Fibroblast of skin of abdomen (primary cell): ENCODE results near the gene GHRH.

Source experiments
- DNase-seq: peaks from one replicate; pipeline ENCODE4 v3.0.0-alpha.2; 2013

Gene GHRH

DNA sequence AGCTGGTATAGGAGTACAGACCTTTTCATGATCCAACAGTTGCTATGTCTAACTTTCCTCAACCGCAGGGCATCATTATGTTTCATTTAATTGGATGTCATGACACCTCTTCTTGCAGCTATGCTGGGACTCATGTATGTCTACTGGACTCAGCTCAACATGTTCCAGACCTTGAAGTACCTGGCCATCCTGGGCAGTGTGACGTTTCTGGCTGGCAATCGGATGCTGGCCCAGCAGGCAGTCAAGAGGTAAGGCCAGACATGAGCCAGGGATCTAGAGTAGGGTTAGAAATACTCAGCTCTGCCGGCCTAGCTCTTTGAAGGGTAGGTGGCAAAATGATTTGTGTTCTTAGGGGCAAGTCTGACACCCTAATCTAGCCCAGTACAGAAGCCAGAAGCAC is 25.2 kb downstream of the GHRH start:
- DNase-seq = no peak

DNA sequence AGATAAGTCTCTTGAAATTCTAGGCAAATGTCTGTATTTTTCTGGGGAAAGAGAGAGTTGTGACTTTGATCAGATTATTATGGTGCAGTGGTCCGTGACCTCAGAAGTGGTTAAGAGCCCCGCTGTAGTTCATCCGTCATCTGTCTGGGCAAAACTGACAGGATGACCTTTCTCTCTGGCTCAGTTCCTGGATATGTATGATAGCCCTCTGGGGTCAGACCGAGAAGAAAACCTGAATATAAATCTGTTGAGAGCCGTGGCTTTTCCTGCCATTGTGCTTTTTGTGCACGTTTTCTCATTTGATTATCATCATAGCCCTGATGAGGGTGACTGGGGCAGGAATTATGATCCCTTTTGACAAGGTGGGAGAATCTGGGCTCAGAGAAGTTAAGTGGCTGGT is 26.5 kb downstream of the GHRH start:
- no peak for DNase-seq

DNA sequence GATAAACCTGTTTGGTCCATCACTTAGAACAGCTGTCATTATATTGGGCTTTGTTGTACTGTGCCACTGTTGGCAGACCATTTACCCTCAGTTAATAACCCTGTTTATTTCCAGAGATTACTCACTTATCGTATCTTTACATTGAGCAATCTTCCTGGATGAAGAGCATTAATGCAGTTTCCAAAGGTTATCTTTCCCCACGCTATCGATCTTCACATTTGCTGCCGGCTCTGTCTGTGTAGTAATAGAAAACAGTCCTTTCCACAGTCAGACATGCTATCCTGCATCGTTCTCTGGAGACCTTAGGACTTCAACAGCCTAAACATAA is 27.4 kb downstream of the GHRH start:
- no peak for DNase-seq

DNA sequence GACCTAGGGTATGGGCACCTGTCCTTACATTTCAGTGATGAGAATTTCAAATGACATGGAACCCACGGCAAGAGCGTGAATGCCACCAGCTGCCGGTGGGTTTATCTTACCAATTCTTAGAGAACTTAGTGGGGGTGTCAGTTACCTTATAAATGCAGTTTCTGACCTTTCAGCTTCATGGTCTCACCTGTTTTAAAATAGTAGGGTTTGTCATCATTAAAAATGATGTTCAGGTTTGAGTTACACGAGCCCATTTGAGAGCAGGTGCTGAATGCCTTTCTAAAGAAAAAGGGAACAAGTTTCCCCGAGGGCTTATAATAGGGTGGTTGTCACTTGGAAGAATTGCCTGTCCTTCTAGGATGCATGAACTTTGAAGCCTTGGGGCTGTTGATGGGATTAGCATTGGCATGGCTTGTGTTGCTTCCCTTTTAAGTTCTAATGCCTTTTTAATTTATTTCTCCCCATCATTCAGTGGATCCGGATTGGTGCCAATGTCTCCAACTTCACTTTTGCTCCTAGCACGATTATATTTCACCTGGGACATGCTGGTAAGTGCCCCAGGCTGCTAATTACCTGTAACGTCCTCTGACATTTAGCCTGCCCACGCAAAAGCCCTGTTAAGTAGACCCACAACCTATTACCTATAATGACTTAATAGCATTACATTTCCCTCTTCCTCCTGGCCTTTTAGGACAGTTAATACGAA is 27.9 kb downstream of the GHRH start:
- no peak for DNase-seq

DNA sequence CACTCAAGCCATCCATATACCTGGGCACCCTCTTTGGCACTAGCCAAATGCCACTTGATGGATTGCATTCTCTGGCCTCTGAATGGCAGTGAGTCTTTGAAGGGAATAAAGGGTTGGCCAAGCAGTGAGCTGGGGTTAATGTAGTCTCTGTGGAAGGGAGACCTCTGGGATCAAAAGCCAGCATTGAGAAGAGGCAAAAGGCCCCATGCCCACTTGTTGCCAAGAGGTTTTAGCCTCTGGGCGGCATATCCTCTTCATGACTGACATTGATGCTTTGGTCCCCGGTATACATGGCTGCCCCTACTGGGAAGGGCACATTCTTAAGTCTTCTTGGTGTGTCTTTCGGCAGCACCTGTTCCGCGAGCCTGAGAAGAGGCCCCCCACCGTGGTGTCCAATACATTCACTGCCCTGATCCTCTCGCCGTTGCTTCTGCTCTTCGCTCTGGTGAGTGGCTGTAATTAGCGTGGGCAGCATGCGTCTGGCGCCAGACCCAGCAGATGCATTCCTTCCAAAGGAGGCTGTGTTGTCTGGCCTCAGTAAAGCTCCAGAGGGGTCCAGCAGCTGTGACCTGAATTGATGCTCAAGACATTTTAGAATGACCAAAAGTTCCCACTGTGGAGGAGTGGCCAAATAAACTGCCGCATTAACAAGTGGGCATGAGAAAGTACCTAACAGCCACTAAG is 29.5 kb downstream of the GHRH start:
- DNase-seq = no peak

DNA sequence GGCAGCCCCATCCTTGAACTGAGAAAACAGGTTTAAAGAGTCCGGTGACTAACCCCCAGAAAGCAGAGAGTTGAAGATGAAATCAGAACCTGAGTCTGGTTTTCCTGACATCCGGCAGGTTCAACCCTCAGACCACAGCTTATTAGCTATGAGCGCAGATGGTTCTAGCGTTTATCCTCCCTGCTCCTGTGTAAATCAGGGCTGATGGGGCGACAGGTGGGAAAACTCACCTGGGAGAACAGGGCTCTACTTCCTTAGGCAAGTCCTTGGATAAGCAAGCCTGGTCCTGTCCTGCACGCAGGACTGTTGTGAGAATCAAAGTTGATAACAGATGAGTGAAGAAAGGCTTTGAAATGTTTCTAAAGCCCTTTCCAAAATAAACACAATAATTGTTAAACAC is 31.4 kb downstream of the GHRH start:
- no peak for DNase-seq

DNA sequence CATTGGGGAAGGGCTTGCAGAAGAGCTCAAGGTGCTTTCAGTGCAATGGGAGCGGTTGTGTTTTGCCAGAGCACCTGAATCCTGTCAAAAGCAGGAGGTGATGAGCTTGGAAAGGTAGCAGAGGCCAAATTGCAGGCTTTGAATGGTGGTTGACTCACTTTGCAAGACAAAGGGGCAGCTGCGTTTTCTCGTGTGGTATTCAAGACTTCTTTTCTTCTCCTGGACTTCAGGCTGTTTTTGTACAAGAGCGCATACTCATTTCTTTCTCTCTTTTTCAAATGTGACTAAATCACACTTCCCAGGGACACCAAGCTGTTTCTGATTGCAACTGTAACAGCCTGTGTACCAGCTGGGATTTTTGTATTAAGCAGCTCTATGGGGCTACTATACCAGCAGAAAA is 32.3 kb downstream of the GHRH start:
- DNase-seq = no peak

DNA sequence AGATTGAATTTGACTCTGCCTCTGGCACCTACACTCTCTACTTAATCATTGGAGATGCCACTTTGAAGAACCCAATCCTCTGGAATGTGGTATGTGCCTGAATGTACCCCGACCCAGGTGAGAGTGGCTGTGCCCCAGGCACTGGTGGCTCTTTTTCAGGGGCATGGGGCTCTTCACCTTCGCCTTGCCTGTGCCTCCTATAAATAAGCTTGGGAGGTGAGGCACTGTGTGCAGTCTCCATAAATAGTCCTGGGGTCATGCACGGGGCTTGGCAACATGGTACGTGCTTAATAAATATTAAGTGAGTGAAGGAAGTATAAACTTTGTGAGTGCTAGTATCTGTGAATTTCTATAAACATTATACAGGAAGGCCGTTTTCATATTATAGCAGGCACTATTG is 33.0 kb downstream of the GHRH start:
- no peak for DNase-seq

DNA sequence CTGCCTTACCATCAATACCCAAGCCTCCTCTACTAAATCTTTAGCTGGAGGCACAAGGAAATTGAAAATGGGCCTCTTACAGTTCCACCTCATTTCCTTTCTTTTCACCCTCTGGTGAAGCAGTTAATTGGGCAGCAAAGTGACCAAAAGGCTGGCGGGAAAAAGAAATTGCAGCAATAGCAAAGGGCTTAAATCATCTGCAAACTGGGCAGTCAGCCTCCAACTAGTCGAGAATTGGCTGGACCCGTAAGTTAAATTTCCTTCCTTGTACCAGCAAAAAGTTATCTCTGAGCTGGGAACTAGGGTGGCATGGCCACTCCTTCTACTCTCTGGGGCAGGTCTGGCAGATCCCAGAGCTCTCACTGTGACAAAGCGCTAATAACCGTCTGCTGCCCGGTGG is 33.5 kb downstream of the GHRH start:
- DNase-seq = no peak

DNA sequence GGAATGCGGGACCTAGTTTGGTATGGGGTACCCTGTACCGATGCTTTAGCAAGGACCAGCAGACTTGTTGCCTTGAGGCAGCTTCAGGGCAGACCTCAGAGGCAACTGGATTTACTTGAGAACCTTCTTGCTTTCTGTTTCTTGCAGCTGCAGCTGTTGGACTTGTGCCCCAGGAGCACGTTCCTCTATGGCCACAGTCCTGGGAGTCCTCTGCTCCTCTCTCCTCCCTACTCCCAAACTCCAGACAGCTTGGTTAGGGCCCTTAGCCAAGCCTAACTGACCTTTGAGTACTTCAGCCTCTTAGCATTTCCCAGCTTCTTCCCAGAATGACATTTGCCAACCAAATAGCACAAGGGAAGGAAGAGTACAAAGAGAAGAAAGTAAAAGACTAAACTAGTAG is 34.7 kb downstream of the GHRH start:
- no peak for DNase-seq

DNA sequence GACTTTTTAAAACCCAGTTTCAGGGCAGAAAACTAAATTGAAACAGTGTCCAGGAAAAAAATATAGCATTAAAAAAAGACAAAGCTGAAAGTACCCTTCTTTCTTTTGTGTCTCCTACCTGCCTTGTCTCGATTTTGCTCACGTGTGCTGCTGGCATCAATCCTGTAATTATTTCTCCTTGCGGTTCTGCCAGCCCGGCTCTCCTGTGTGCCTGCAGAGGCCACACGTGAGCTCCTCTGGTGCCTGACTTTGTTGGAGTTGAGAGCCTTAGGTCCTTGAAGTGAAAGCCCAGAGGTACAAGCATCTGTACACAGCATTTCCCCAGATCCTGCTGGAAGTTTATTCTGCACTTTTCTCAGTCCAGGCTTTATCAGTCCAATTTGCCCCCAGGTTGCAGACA is 36.5 kb downstream of the GHRH start:
- no peak for DNase-seq

DNA sequence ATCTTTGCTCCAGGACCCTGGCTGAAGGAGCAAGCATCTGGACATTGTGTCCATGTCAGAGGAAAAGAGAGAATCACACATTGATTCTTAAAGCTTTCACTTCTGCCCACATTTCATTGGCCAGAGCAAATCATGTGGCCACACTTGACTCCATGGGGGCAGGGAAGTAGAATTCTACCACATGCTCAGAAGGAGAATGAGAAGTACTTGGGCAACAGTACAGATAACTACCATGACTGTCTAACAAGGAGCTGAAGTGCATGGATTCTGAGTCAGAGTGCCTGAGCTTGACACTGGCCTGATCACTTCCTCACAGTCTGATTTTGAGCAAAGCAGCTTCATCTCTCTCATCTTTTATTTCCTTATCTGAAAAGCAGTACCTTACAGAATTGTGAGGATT is 38.6 kb downstream of the GHRH start:
- DNase-seq = peak; percentile 85

DNA sequence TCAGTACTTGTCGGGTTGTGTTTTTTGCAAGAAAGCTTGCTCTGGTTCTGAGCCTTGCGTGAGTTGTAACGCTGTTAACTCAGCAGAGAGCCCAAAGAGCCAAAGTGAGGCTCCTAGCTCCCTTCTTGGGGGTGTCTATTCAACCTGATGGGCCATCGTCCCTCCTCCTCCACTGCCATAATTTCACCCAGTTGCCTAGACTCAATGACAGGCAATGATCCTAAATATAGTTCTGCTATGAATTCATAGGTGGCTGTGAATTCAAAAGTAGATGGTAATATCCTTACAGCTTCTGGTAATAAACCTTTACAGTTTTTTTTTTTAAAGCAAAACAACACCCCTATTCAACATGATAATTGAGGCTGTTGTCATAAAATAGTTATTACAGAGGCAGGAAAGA is 39.5 kb downstream of the GHRH start:
- no peak for DNase-seq

DNA sequence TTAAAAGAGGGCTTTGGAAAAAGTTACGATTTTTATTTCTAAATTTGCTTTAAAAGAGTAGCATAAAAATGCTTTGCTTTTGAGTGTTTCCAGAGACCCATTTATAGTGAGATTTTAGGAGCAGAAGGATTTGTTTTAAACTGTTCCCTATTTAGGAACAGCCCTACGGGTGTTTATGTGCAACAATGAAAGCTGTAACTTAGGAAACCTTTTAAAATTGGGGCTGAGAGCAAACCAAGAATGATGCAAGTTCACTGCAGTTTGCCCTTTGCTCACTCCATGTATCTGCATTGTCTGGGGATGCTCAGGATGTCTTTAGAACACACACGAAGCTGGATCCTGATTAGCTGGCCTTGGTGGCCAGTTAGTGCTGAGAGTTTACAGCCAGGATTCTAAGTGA is 40.9 kb downstream of the GHRH start:
- DNase-seq = no peak

DNA sequence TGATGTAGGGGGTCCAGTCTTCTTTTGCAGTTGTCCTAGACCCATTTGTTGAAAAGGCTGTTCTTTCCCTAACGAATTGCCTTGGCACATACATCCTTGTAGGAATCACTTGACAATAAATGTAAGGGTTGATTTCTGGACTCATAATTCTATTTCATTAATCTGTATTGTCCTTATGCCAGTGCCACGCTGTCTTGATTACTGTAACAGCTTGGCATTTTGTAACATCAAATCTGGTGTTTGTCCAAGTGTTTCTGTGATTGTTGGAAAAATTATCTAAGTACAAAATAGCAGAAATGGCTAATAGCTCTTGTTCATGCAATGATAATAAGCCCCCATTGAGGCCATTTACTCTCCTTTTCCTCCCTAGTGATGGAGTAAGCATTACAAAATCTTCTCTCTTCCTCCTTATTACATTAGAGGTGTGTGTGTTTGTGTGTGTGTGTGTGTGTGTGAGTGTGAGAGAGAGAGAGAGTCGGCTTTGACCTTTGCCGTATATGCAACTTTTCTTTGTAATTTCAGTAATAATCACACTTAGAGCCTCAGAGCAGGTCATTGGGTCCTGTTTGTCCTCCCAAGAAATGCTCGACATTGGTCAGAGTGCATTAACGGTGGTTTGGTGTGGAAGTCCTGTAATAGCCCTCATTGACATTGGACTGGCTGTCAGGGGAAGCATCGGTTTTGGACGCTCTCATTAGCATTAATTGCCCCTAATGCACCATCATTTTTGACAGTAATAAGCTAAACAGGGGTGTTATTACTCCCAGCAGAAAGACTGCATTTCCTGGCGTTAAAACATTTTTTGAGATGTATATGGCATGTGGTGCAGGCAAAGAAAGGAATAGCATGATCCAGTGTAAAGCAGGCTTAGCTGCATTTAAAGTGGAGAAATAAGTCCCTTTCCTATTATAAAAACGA is 41.6 kb downstream of the GHRH start:
- DNase-seq = no peak

DNA sequence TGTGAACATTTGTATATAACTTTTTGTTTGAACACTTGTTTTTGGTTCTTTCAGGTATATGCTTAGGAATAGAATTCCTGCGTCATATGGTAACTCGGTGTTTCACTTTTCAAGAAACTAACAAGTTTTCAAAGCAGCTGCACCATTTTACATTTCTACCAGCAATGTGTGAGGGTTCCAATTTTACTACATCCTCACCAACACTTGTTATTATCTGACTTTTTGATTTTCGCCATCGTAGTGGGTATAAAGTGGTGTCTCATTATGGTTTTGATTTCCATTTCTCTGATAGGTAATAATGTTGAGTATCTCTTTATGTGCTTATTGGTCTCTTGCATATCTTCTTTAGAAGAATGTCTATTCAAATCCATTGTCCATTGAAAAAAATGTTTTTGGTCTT is 42.6 kb downstream of the GHRH start:
- no peak for DNase-seq

DNA sequence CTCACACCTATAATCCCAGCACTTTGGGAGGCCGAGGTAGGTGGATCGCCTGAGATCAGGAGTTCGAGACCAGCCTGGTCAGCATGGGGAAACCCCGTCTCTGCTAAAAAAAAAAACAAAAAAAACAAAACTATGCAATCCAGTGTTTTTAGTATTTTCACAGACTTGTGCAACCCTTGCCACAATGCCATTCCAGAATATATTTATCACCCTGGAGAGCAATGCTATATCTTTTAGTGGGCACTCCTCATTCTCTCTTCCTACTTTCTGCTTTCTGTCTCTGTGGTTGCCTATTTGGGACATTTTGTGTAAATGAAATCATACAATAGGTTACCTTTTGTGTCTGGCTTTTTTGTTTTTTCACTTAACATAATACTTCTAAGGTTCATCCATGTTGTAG is 43.2 kb downstream of the GHRH start:
- no peak for DNase-seq

DNA sequence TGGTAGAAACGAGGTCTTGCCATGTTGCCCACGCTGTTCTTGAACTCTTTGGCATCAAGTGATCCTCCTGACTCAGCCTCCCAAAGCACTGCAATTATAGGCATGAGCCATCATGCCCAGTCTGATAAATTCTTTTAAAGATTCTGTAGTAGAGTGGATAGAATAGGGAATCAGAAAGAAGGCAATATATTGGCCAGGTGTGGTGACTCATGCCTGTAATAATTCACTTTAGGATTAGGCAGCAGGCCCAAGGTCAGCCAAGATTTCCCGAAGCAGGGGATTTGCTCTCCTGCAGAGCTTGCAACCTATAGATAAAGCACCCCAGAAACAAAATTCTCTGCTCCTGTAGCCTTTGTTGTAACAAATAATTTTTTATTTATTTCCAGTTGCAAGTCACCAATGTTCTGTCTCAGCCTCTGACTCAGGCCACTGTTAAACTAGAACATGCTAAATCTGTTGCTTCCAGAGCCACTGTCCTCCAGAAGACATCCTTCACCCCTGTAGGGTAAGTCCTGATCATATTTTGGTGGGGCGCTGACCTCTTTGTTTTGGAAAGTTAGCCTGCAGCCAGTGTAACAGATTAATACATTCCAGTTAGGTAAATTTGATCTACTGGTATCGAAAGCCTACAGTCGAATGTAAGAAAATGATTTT is 51.8 kb downstream of the GHRH start:
- DNase-seq = no peak

DNA sequence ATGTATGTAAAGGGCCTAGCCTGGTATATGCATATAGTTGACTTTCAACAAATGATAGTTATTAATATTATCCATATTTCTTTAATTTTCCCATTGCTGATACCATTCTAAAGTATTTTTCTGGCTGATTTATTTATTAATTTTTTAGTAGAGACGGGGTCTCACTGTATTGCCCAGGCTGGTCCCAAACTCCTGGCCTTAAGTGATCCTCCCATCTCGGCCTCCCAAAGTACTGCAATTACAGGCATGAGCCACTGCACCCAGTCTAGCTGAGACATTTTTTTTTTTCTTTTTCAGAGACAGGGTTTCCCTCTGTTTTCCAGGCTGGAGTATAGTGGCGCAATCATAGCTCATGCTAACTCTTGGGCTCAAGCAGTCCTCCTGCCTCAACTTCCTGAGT is 52.4 kb downstream of the GHRH start:
- no peak for DNase-seq

DNA sequence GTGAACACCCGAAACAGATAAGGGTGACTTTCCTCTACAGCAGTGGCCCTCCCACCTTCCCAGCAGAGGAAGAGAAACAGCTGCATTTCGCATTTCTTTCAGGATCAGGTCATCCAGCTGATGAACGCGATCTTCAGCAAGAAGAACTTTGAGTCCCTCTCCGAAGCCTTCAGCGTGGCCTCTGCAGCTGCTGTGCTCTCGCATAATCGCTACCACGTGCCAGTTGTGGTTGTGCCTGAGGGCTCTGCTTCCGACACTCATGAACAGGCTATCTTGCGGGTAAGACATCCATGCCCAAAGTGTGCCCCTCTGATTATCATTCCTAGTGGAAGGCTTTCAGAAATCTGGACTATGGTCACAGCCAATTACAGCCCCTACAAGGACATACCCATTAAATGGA is 54.4 kb downstream of the GHRH start:
- no peak for DNase-seq

DNA sequence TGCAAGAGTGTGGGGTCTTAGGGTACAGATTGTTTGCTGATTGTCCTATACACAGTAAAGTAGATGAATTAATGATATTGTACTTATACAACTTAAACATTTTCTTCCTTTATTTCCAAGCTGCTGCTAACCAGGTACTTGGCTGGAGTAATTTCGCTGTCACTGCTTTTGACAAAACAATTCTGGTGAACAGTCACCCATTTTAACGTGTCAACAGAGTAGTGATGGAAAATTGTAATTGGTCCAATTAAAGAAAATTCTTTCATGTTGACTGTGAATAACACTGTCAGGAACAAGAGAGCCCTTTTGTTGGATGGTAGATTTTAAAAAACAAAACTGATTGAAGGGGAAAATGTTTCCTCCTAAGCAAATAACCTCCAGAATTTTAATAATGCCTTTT is 55.8 kb downstream of the GHRH start:
- no peak for DNase-seq

DNA sequence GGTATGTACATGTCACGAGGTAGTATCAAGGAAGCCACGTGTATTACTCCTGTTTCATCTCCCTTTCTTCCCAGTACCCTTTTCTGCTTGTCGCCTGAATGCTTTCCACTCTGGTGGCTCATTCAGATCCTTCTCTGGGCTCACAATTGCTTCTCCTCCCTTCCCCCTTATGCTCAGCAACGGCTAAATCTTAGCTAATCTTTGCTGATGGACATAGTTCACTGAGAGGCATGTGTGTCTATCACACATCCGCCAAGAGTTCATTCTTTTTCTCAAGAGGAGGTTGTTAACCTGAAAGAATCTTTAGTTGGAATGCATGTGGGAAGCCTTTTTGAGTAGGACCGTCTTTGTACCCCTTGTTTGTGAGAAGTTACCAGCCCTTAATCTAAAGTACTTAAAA is 56.5 kb downstream of the GHRH start:
- DNase-seq = no peak

DNA sequence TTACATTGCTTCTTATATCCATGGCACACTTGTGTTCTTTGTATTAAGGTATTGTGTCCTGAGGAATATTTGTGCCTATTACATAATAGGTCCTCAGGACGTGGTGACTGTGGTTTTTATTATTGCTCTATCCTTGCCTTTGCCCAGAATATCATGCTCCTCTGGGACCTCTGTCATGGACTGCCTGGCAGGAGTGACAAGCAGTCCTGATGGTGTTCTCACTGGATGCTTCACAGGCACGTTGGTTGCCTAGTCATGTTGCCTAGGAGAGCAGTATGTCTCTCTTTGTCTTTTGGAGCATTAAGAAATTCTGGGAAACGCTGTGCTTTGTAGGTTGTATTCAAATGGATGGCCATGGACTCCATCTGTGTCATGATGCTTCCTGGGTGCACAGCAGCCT is 57.6 kb downstream of the GHRH start:
- DNase-seq = no peak
